ENCODE results near the gene CHKA.

CHKA gene

DNA sequence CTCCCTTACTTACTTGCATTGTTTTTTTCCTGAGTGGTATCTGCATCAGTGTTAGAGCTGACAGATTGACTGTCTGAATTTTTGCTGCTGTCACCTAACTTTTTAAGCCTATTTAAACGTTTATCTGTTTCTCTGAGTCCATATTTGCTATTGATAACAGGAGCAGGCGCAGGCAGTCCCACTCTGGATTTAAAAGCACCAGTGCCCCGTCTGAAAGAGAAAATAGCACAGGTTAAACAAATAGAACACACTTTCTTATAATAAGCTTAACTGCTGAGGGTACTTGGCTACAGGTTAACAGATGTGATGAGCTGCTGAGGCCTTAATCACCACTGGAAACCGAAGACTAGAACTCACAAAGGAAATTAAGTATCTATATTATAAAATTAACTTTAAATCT is 45.8 kb upstream of the CHKA start:
- TF ChIP-seq REST (IDR thresholded peaks at IDR 0.05; ENCODE audit: insufficient read depth in 1 of 2, low read depth in 2 of 2, low read length in 2 of 2) (no peak), FOXP2 (optimal IDR thresholded peaks at IDR 0.05; ENCODE audit: borderline replicate concordance, extremely low read depth, extremely low read length, insufficient read depth) (no peak), POLR2AphosphoS5 (IDR thresholded peaks at IDR 0.05; ENCODE audit: low read depth, low read length) (no peak), SIN3A (IDR thresholded peaks at IDR 0.05; ENCODE audit: borderline replicate concordance, insufficient read depth, low read length) (no peak), TAF1 (IDR thresholded peaks at IDR 0.05; ENCODE audit: borderline replicate concordance, insufficient read depth, low read length) (no peak)

DNA sequence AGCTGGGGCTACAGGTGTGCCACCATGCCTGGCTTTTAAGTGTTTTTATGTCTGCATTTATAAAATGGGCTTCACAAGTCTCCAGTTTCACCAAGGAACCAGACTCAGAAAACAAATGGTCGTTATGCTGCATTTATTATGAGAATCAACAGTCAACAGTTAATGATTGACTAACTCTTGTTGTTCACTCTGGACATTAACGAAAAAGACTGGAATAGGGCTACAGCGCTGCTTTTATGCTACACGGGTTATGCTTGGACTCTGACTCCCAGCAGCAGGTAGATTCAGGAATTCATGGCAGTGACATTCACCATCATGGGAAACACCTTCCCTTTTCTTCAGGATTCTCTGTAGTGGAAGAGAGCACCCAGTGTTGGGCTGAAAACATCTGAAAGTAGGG is 44.4 kb upstream of the CHKA start:
- no peak for TF ChIP-seq SIN3A (IDR thresholded peaks at IDR 0.05; ENCODE audit: borderline replicate concordance, insufficient read depth, low read length)
- no peak for TF ChIP-seq POLR2AphosphoS5 (IDR thresholded peaks at IDR 0.05; ENCODE audit: low read depth, low read length)
- TF ChIP-seq FOXP2 (optimal IDR thresholded peaks at IDR 0.05; ENCODE audit: borderline replicate concordance, extremely low read depth, extremely low read length, insufficient read depth), result no peak

DNA sequence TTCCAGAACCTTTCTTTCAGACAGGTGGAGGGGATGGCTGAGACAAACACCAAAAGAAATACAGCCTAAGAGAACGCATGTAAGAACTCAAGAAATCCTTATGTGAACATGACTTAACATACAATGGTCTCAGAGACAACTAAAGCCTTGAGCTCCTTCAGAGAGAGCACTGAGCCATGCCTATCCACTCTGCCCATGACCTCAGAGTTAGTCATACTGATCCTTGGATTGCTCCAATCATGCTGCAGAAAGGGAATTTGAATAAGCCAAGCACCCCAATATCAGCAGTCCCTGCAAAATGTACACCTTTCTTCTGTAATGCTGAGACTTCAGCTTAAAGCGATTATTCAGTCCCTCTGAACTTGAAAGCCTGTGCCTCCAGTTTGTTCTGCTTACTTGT is 43.2 kb upstream of the CHKA start:
- no peak for TF ChIP-seq TAF1 (IDR thresholded peaks at IDR 0.05; ENCODE audit: borderline replicate concordance, insufficient read depth, low read length)
- no peak for TF ChIP-seq FOXP2 (optimal IDR thresholded peaks at IDR 0.05; ENCODE audit: borderline replicate concordance, extremely low read depth, extremely low read length, insufficient read depth)
- no peak for TF ChIP-seq SIN3A (IDR thresholded peaks at IDR 0.05; ENCODE audit: borderline replicate concordance, insufficient read depth, low read length)
- no peak for TF ChIP-seq REST (IDR thresholded peaks at IDR 0.05; ENCODE audit: insufficient read depth in 1 of 2, low read depth in 2 of 2, low read length in 2 of 2)
- no peak for TF ChIP-seq POLR2AphosphoS5 (IDR thresholded peaks at IDR 0.05; ENCODE audit: low read depth, low read length)

GRCh38 chr11:68163691-68164090 is 42.5 kb upstream of the CHKA start:
- TF ChIP-seq SIN3A (IDR thresholded peaks at IDR 0.05; ENCODE audit: borderline replicate concordance, insufficient read depth, low read length) (no peak), POLR2AphosphoS5 (IDR thresholded peaks at IDR 0.05; ENCODE audit: low read depth, low read length) (no peak), FOXP2 (optimal IDR thresholded peaks at IDR 0.05; ENCODE audit: borderline replicate concordance, extremely low read depth, extremely low read length, insufficient read depth) (no peak), TAF1 (IDR thresholded peaks at IDR 0.05; ENCODE audit: borderline replicate concordance, insufficient read depth, low read length) (no peak), REST (IDR thresholded peaks at IDR 0.05; ENCODE audit: insufficient read depth in 1 of 2, low read depth in 2 of 2, low read length in 2 of 2) (no peak)

- TF ChIP-seq FOXP2 (optimal IDR thresholded peaks at IDR 0.05; ENCODE audit: borderline replicate concordance, extremely low read depth, extremely low read length, insufficient read depth), result no peak
- no peak for TF ChIP-seq REST (IDR thresholded peaks at IDR 0.05; ENCODE audit: insufficient read depth in 1 of 2, low read depth in 2 of 2, low read length in 2 of 2)
- TF ChIP-seq SIN3A (IDR thresholded peaks at IDR 0.05; ENCODE audit: borderline replicate concordance, insufficient read depth, low read length), result no peak
- no peak for TF ChIP-seq POLR2AphosphoS5 (IDR thresholded peaks at IDR 0.05; ENCODE audit: low read depth, low read length)
- TF ChIP-seq TAF1 (IDR thresholded peaks at IDR 0.05; ENCODE audit: borderline replicate concordance, insufficient read depth, low read length), result no peak
These were observed 39.0 kb upstream of the CHKA start for GRCh38 chr11:68160100-68160695.
